ENCODE data around the gene DACT3.

Gene DACT3, protein sequence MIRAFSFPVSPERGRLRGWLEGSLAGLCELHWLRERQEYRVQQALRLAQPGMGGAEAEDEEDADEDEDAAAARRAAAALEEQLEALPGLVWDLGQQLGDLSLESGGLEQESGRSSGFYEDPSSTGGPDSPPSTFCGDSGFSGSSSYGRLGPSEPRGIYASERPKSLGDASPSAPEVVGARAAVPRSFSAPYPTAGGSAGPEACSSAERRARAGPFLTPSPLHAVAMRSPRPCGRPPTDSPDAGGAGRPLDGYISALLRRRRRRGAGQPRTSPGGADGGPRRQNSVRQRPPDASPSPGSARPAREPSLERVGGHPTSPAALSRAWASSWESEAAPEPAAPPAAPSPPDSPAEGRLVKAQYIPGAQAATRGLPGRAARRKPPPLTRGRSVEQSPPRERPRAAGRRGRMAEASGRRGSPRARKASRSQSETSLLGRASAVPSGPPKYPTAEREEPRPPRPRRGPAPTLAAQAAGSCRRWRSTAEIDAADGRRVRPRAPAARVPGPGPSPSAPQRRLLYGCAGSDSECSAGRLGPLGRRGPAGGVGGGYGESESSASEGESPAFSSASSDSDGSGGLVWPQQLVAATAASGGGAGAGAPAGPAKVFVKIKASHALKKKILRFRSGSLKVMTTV

DNA sequence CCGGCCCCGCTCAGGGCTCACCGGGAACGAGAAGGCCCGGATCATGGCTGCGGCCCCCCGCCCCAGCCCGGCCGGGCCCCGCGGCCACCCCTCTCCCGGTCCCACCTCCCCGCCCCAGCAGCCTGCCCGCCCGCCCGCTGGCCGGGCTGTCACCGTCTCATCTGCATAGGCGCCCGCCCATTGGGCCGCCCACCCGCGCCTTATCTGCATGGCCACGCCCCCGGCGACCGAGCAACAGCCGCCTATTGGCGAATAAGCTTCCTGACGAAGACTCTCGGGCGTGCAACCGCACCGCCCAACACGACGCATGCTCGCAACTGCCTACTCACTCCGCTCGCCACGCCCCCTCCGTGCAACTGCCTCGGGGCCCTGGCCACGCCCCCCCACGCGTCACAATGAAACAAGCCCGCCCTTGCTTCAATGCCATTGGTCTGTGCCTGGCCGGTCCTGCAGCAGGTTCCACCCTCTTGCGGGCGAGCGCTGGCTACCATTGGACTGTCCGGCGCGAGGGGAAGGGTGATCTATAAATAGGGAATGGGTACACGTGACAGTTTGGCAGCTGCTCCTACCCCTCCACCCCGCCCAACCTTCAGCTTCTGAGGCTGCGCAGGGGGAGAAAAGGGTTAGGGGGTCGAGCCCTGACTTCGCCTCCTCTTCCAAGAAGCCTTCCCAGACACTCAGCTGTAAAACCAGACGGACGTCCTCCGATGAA, at the start of gene DACT3:
DACT3 (minus strand) TSS at position 163 of the 712 bp plus-strand sequence; CDS start at position 45, 118 bp downstream.
- DNase-seq, result peak; percentile 100

DNA sequence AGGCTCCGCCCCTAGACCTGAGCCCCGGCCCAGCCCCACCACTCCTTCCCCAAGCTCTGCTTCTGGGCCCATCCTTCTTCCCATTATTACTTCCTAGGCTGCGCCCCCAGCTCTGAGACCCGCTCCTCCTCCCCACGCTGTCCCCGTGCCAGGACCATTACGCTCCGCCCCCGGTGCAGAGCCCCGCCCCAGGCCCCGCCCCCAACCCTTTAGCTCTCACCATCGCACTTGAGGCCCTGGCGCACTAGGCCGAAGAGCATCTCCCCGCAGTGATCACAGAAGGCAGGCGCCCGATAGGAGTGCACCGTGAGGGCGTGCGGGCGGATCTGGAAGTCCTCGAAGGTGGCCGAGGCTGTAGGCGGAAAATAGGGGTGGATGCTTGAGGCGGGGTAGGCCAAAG, 49.7 kb upstream of the DACT3 start:
- no peak for DNase-seq

DNA sequence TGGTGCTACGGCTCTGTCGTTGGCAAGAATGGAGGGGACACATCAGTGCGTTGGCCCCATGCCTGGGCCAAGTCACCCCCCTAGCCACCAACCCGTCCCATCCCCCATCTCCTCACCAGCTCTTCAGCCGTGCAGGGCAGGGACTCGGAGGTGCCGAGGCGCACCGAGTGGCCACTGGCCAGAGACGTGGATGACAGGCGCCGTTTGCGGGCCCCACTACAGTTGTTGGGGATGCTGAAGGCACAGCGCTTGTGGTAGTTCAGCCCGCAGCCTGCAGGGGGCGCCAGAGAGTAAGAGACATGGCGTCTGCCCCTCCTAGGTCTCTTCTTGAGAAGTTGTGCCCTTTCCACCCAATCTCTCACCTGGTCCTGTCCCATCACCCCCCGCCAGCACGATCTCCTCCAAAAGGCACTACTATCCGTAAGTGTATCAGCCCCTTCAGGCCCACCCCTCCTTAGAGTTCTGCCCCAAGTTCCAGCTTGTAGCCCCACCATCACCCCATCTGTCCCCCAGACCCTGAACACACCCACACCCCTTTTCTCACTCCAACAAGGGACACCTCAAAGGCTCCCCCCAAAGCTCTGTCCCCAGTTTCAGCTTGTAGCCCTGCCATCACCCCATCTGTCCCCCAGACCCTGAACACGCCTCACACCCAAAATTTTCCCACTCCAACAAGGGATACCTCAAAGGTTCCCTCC, 43.5 kb upstream of the DACT3 start:
- peak; percentile 36 for DNase-seq

DNA sequence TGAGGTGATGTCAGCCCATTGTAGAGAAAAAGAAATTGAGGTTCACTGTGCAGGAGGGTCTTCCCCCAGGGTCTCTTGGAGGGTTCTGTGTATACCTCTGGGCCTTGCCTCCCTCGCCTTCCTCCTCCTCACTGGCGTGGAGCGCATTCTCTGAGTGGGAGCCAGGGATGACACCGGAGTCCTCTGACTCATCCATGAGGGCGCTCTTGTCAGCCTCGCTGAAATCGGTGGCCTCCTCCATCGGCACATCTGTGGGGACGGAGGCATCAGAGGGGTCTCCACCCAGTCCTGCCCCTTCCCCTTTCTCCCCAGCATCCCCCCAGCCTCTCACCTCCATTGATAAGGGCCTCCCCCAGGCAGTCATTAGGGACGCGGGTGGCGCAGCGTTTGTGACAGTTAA, 39.7 kb upstream of the DACT3 start:
- no peak for DNase-seq

DNA sequence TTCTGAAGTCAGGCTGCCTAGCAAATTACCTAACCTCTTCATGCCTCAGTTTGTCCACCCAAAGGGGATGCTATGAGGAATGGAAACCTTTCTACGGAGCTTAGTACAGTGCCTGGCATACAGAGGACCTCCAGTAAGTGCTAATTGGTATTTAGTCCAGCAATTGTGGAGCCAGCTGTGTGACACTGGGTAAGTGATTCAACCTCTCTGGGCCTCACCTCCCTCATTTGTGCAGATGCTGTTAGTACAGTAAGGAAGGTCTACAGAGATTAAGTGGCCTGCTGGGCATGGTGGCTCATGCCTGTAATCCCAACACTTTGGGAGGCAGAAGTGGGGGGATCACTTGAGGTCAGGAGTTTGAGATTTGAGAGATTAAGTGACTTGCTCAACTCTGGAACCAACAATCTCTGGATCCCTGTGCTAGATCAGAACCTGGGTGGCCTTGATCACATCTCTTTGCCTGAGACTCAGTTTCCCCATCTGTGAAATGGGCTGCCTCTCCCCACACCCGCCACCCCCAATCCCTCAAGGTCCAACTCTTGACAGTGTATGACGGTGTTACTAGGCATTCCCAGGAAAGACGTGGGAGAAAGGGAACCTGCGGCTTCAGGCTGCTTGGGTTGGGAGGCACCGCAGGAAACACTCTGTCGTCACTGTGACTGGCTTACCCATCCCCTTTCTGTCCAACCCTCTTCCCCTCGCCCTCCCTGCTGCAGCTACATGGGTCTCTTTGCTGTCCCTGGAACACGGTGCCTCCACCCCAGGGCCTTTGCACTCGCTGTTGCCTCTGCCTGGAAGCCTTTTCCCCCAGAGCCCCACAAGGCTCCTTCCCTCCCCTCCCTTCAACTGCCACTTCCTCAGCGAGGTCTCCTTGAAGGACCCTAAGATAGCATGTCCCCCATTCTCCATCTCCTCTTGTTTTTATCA, 37.7 kb upstream of the DACT3 start:
- no peak for DNase-seq

DNA sequence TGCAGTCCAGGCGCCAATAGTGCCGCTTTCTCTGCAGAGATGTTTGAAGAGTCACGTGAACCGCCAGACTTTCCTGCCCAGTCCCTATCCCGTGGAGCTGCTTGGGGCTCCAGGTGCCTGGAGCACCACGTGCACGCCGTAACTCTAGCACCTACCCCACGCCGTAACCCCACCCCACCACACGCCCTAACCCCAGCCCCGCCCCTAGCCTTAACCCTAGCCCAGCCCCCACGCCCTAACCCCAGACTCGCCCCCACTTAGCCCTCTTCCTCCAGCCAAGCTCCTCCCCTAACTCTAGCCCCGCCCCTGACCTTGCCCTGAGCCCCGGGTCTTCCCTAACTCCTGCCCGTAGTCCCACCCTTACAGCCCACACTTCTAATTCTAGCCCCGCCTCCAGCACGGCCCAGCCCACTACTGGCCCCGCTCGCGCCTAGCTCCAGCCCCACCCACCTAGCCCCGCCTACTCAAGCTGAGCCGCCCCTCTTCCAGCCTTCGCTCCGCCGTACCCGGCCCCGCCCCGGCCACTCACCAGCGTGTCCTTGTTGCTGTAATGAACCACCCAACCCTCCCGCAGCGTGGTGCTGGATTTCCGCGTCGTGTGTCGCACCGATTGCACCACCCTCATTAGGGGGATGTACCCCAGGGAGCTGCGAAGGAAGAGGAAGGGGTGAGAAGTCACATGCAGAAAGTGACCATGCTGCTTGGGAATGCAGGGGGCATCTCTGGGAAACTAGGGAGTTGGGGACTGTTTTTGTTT, 36.4 kb upstream of the DACT3 start:
- peak; percentile 66 for DNase-seq

DNA sequence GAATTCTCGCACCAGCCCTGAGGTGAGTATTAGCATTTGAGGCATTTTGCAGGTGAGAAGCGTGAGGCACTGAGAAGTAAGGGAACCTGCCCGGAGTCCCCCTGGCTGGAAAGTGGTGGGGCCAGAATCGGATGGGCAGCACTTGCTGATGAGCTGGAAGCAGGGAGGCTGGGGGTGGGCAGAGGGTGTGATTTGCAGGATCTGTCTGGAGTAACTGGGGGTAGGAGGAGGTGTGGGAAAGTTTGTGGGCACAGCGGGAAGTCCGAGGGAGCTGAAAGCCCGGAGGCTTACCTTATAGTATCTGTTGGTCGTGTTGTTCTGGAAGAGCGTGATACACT, 35.9 kb upstream of the DACT3 start:
- DNase-seq, result no peak

DNA sequence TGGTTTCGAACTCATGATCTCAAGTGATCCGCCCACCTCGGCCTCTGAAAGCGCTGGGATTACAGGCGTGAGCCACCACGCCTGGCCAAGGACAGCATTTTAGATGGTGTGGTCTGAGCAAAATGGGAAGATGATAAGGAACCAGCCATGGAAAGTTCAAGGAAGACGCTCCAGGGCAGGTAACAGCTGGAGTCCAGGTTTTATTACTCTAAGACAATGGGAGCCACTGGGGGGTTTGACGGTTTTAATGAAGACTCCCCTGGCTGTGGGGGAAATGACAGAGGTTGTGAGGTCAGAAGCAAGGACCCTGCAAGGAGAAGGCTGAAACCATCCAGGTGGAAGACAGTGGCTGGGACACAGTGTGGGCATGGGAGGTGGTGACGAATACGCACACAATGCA, 35.1 kb upstream of the DACT3 start:
- no peak for DNase-seq

DNA sequence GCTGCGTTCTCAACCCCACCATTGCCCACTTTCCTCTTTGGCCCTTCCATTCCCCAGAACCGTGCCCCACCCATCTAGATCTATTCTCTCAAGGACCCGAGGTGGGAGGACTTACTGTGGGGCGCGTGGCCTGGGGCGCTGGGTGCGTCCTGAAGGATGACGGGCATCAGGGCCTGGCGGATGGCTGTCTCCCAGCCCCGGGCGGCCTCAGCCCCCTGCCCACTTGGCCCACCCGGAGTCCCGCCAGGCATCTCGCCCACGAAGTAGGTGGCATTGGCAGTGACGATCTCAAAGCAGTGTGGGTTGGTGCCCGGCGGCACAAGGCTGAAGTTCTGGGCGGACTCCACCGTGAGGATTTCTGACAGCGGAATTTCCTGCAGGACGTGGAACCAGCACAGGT, 32.8 kb upstream of the DACT3 start:
- DNase-seq, result no peak

DNA sequence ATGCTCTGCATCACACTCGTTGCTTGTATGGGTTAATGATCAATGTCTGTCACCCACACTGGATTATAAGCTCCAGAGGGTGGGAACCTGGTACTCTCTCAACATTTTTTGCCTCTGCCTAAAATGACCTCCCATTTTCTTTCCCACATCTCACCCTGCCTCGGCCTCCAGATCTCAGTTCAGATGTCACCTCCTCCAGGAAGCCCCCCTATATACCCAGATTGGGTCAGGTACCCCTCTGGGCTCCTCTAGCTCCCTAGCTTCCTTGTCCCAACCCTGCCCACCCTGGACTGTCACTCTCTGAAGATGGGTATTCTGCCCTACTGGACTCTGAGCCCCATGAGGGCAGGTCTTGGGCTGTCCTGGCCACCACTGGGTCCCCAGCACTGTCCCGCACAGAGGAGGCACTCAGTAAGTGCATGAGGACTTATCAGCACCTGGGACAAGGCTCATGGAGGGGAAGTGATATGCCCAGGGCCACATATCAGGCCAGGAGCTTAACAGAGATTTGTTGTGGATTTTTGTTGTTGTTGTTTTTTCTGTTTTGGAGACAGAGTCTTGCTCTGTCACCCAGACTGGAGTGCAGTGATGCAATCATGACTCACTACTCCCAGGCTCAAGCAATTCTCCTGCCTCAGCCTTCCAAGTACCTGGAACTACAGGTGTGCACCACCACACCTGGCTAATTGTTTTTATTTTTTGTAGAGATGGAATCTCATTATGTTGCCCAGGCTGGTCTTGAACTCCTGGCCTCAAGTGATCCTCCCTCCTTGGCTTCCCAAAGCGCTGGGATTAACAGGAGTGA, 32.1 kb upstream of the DACT3 start:
- DNase-seq, result no peak

DNA sequence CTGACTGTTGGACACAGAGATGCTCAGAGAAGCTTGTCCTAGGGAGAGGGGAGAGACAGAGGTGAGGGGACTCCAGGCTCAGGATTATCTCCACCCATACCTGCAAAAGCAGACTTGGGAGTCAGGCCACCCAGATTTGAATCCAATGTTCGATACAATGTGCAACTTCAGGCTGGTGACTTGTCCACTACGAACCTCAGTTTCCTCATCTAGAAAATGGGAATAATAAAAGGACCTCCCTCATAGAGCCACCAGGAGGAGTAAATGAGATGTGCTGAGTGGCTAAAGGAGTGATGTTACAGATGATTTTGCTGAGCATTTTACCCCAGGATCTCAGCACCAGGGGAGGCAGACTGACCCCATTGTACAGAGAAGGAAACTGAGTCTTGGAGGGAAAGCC, 31.0 kb upstream of the DACT3 start:
- no peak for DNase-seq

DNA sequence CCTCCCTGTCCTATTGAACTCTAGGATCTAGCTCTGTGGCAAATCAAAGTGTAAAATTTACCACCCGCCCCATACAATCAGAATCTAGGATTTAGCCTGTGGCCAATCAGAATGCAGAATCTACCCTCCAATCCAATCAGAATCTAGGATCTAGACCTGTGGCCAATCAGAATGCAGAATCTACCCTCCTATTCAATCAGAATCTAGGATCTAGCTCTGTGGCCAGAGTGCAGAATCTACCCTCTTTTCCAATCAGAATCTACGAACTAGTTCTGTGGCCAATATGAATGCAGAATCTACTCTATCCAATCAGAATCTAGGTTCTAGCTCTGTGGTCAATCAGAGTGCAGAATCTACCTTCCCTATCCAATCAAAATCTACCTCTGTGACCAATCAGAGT, 30.1 kb upstream of the DACT3 start:
- no peak for DNase-seq

DNA sequence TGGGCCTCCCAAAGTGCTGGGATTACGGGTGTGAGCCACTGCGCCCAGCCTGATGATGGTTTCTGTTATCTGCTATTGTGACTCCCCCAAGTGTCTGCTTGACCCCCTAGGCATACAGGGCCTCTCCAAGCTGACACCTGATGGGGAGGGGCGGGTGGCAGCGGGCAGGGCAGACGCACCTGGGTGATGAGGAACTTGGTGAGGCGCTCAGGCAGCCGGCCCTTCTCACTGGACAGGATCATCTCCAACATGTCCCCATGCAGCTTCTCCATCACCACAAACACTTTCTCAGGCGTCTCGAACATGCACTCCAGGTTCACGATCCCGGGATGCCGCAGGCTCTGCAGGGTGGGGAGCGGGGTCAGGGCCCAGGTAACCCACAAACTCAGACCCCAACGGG, 28.4 kb upstream of the DACT3 start:
- no peak for DNase-seq

DNA sequence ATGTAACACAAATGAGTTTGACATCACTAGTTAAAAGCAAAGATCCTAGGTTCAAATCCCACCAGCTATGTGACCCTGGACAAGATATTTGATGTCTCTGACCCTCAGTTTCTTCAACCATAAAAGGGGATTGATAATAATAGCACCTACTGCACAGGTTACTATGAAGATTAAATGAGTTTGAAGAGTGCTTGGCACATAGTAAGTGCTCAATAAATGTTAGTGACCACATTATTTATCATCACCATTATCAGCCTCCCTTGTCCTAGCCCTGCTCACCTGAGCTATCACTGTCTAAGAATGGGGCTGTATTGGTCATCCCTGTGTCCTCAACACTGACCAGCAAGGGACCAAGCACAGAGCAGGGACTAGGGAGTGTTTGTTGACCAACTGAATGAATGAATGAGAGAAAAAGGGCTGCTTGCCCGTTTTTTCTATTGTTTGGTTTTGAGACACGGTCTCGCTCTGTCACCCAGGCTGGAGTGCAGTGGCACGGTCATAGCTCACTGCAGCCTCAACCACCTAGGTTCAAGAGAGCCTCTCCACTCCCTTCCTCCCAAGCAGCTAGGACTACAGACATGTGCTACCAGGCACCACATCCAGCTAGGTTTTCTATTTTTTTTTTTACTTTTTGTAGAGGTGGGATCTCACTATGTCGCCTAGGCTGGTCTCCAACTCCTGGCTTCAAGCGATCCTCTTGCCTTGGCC, 26.6 kb upstream of the DACT3 start:
- no peak for DNase-seq

DNA sequence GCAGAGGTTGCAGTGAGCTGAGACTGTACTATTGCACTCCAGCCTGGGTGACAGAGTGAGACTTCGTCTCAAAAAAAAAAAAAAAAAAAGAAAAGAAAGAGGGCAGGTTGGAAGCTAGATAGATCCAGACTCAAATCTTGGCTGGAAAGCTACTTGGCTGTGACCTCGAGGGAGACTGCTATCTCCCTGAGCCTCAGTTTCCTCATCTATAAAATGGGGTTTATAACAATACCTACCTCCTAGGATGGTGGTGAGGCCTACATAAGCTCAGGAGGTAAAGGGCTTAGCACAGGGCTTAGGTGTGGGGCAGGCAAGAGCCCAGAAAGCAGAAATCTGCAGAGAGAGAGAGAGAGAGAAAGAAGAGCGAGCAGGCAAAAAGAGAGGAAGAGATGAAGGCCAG, 24.2 kb upstream of the DACT3 start:
- no peak for DNase-seq

DNA sequence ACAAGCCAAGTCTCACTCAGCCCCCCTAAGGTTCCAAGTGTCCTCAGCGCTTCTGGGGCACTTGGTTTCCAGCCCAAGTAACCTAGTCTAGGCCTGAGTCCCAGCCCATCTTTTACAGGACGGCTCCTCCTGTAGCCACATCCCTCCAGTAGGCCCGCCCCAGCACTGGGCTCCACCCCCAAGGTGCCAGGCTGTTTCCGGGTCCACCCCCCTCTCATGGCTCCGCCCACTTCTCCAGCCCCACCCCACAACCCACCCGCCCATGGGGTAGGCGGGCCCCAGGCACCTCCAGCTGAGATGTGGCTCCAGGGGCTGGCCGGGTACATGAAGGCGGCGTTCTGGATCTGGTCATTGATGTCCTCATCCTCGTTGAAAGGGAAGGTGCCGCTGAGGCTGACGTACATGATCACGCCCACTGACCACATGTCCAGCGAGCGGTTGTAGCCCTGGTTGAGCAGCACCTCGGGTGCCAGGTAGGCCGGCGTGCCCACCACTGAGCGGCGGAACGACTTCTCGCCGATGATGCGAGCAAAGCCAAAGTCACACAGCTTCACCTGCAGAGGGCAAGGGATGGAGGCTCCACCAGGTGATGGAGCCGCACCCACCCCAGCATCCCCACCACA, 17.2 kb upstream of the DACT3 start:
- no peak for DNase-seq

DNA sequence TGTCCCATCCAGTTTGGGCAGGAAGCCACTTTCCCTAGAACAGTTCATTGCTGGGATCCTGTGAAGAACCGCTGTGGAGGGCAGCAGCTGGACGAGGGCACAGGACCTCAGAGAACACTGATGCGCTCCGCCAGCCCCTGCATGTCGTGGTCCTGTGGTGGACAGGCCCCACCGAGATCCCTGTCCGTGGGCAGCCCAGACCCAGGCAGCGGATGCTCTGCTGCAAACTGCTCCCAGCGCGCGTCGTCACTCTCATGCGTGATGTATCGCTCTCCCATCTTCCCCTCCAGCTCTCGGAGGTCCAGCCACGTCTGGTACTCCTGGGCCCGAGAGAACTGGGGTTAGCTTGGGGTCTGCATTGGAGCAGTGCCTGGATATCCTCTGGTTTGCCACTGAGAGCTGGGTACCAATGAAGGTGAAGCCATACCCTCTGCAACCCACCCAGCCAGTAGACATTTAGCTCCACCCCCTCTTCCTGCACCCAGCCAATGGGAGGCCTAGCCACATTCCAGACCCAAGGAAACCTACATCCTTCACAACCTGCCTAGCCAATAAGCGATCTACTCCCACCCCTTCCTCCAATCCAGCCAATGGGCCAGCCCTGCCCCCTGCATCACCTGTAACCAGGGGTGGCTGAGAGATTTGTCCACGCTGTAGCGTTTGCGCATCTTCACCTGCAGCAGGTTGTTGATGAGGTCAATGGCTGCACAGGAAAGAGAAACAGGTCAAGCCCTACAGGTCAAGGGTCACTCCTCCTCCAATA, 13.6 kb upstream of the DACT3 start:
- no peak for DNase-seq

DNA sequence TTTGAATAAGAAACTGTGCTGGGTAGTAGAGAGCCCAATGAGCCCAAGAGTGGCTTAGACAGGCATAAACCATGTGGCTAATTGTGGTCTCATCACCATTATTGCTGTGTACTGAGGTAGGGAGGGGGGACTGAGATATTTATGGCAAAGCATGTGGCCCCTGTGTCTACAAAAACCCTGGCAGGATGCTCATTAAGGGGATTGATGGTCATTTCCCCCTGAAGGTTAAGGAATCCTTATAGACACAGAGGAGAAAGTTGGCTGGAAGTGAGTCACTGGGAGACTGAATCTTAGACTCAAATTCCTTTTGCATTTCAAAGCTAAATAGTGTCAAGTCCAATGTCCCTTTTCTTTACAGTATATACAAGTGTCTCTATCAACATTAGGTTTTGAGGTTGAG, 9.8 kb upstream of the DACT3 start:
- peak; percentile 41 for DNase-seq

DNA sequence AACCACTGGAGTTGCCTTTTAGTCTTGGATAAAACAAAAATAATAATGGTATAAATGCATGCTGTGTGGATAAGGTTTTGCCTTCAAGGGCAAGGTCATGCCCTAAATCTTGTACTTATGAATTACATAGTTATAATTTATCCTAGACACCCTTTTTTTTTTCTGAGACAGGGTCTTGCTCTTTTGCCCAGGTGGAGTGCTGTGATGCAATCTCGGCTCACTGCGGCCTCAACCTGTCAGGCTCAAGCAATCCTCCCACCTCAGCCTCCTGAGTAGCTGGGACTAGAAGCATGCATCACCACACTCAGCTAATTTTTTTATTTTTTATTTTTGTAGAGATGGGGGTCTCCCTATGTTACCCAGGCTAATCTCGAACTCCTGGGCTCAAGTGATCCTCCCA, 7.7 kb upstream of the DACT3 start:
- DNase-seq, result no peak

All from fibroblast of upper back skin (primary cell).